ENCODE data around the gene SLC25A41.

SLC25A41 gene

DNA sequence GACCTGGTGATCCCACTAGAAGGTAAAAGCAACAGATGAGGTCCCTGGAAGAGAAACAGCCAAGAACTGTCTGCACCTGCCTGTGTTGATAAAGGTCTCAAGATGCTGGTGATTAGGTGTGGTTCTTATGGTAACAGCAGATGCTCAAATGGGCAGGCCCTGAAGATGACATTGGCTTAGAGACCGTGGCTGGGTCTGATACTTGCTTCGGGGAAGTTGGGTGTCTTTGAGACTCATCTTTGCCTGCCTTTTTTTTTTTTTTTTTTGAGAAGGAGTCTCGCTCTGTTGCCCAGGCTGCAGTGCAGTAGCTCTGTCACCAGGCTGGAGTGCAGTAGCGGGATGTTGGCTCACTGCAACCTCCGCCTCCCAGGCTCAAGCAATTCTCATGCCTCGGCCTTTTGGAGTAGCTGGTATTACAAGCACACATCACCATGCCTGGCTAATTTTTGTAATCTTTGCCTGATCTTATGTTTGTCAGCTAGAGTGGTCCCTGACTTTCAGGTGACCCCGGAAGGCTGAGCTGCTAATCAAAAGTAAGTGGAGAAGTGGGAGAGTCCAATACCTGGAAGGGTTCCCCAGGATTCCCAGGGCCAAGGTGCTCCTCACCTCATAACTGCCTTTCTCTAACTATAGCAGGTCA is 18.1 kb upstream of the SLC25A41 start:
- H3K9me2 ChIP-seq (replicated peaks; ENCODE audit: insufficient read depth, low read length) = no peaks in the 10 kb centered on the region
- H4K20me1 ChIP-seq (ENCODE audit: low read depth, low read length) = no peaks in the 10 kb centered on the region
- no peak overlapping the region for H3K9ac ChIP-seq (ENCODE audit: low read length)
- H3K36me3 ChIP-seq (ENCODE audit: low read length) = peaks cover 6% of the 10 kb centered on the region; the same call in 1 of the 2 replicates
- TF ChIP-seq CTCF (IDR thresholded peaks at IDR 0.05; ENCODE audit: insufficient read depth, low read length, poor library complexity, severe bottlenecking) (no peak), EZH2phosphoT487 (conservative IDR thresholded peaks at IDR 0.05; ENCODE audit: low read length) (no peak)
- no peak overlapping the region for H2AFZ ChIP-seq (ENCODE audit: low read depth, low read length, severe bottlenecking)
- H3K4me2 ChIP-seq (ENCODE audit: low read depth, low read length, poor library complexity, severe bottlenecking) = no peak overlapping the region
- no peaks in the 10 kb centered on the region for H3K27me3 ChIP-seq (ENCODE audit: low read length)
- no peak overlapping the region for H3K27ac ChIP-seq (ENCODE audit: low read depth, low read length)
- no peaks in the 10 kb centered on the region for H3K9me3 ChIP-seq (ENCODE audit: insufficient read depth, low read length)
- no peak overlapping the region for H3K4me3 ChIP-seq (ENCODE audit: insufficient read depth, low read length, poor library complexity, severe bottlenecking)
- H3K79me2 ChIP-seq (ENCODE audit: insufficient read depth, low read length) = no peaks in the 10 kb centered on the region
- H3F3A ChIP-seq (ENCODE audit: insufficient read depth) = no peaks in the 10 kb centered on the region

DNA sequence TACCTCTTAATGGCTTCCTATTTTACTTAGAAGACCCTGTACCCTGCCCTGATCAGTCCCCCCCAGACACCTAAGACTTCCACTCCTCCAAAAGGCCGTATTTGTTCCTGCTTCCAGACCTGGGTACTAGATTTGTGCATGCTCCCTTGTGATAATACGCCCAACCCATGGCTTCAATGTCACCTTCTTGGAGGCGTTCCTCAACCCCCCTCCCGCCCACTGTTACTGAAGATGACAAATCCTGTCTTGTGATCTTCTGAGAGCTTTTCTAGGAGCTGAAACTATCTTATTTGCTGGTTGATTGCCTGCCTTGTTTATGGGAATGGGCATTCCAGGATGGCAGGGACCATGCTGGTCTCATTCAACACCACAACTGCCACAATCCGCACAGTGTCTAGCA is 16.6 kb upstream of the SLC25A41 start:
- H2AFZ ChIP-seq (ENCODE audit: low read depth, low read length, severe bottlenecking) = no peak overlapping the region
- TF ChIP-seq CTCF (IDR thresholded peaks at IDR 0.05; ENCODE audit: insufficient read depth, low read length, poor library complexity, severe bottlenecking) = no peak
- no peak for TF ChIP-seq EZH2phosphoT487 (conservative IDR thresholded peaks at IDR 0.05; ENCODE audit: low read length)
- H3K4me2 ChIP-seq (ENCODE audit: low read depth, low read length, poor library complexity, severe bottlenecking) = no peak overlapping the region
- no peak overlapping the region for H3K4me3 ChIP-seq (ENCODE audit: insufficient read depth, low read length, poor library complexity, severe bottlenecking)
- H3K9me2 ChIP-seq (replicated peaks; ENCODE audit: insufficient read depth, low read length) = no peaks in the 10 kb centered on the region
- H3K27me3 ChIP-seq (ENCODE audit: low read length) = no peaks in the 10 kb centered on the region
- H3K9ac ChIP-seq (ENCODE audit: low read length) = no peak overlapping the region
- peaks cover 6% of the 10 kb centered on the region; the same call in 1 of the 2 replicates for H3K36me3 ChIP-seq (ENCODE audit: low read length)
- no peaks in the 10 kb centered on the region for H3K9me3 ChIP-seq (ENCODE audit: insufficient read depth, low read length)
- no peaks in the 10 kb centered on the region for H3F3A ChIP-seq (ENCODE audit: insufficient read depth)
- no peak overlapping the region for H3K27ac ChIP-seq (ENCODE audit: low read depth, low read length)
- no peaks in the 10 kb centered on the region for H4K20me1 ChIP-seq (ENCODE audit: low read depth, low read length)
- H3K79me2 ChIP-seq (ENCODE audit: insufficient read depth, low read length) = no peaks in the 10 kb centered on the region

DNA sequence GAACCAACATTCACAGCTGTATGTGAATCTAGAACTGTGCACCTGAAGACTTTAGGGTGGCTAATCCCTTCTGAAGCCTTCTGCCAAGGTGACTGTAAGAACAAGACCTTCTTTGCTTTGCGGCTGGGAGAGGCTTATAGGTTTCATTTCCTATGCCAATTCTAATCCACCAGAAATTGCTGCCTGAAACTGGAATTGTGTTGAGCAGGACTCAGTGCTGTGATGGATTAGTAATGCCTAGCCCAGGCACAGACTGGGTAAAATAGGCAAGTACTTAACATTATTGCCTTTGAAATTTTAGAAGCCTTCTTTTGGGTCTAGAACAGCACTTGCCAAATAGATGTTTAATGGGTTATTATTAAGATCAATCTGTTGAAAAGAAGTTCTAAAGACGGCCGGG is 14.5 kb upstream of the SLC25A41 start:
- no peaks in the 10 kb centered on the region for H3K79me2 ChIP-seq (ENCODE audit: insufficient read depth, low read length)
- H2AFZ ChIP-seq (ENCODE audit: low read depth, low read length, severe bottlenecking) = no peak overlapping the region
- H3K9me2 ChIP-seq (replicated peaks; ENCODE audit: insufficient read depth, low read length) = no peaks in the 10 kb centered on the region
- H3K27me3 ChIP-seq (ENCODE audit: low read length) = no peaks in the 10 kb centered on the region
- no peak for TF ChIP-seq EZH2phosphoT487 (conservative IDR thresholded peaks at IDR 0.05; ENCODE audit: low read length)
- no peak for TF ChIP-seq CTCF (IDR thresholded peaks at IDR 0.05; ENCODE audit: insufficient read depth, low read length, poor library complexity, severe bottlenecking)
- H3K9ac ChIP-seq (ENCODE audit: low read length) = no peak overlapping the region
- no peaks in the 10 kb centered on the region for H3K36me3 ChIP-seq (ENCODE audit: low read length)
- no peaks in the 10 kb centered on the region for H3K9me3 ChIP-seq (ENCODE audit: insufficient read depth, low read length)
- no peak overlapping the region for H3K27ac ChIP-seq (ENCODE audit: low read depth, low read length)
- no peaks in the 10 kb centered on the region for H3F3A ChIP-seq (ENCODE audit: insufficient read depth)
- no peak overlapping the region for H3K4me3 ChIP-seq (ENCODE audit: insufficient read depth, low read length, poor library complexity, severe bottlenecking)
- no peaks in the 10 kb centered on the region for H4K20me1 ChIP-seq (ENCODE audit: low read depth, low read length)
- H3K4me2 ChIP-seq (ENCODE audit: low read depth, low read length, poor library complexity, severe bottlenecking) = no peak overlapping the region

Data from SU-DHL-6 (cell line).